ENCODE results near the gene MTMR4.
"Not testable (repeated sequence)": the region's sequence is repeated elsewhere in the genome, so short reads cannot be mapped to it uniquely, and the experiment has no call there.

MTMR4 gene

GRCh38 chr17:58491510-58492045, 22.9 kb downstream of the MTMR4 start:
- DNase-seq = no peak

GRCh38 chr17:58488428-58488890, 26.0 kb downstream of the MTMR4 start:
- DNase-seq = no peak

- peak; percentile 75 for DNase-seq
Observed at GRCh38 chr17:58487589-58488427, 26.6 kb downstream of the MTMR4 start, which contains the start of gene HSF5. TSS of gene HSF5 (minus strand) at chr17:58488408. CDS start at chr17:58488274, 134 bp downstream.

- DNase-seq = no peak
Observed at GRCh38 chr17:58484600-58484999, 29.8 kb downstream of the MTMR4 start.

- DNase-seq = not testable (repeated sequence)
Observed at GRCh38 chr17:58481798-58482197, 32.6 kb downstream of the MTMR4 start.

GRCh38 chr17:58480090-58480489, 34.3 kb downstream of the MTMR4 start:
- no peak for DNase-seq

GRCh38 chr17:58476812-58477211, 37.6 kb downstream of the MTMR4 start:
- no peak for DNase-seq

GRCh38 chr17:58475985-58476384, 38.5 kb downstream of the MTMR4 start:
- no peak for DNase-seq

- DNase-seq = no peak
Observed at GRCh38 chr17:58470356-58470755, 44.1 kb downstream of the MTMR4 start.

- DNase-seq = no peak
Observed at GRCh38 chr17:58468944-58469343, 45.5 kb downstream of the MTMR4 start.

GRCh38 chr17:58455491-58455890, 58.9 kb downstream of the MTMR4 start:
- no peak for DNase-seq

- DNase-seq = no peak
Observed at GRCh38 chr17:58452738-58453137, 61.7 kb downstream of the MTMR4 start.

- no peak for DNase-seq
Observed at GRCh38 chr17:58447039-58447975, 67.1 kb downstream of the MTMR4 start.

- no peak for DNase-seq
Observed at GRCh38 chr17:58446086-58446485, 68.4 kb downstream of the MTMR4 start.
